Neural progenitor cell (in vitro differentiated cells): ENCODE results near the gene FNTB. TPM values are rescaled to one million over a fixed set of nuclear protein-coding genes. Genes with fewer than 3 reads are reported as not detected.

Experiments
- DNase-seq: peaks from one replicate; pipeline ENCODE4 v3.0.0-alpha.2; 2016; ENCODE audit warnings: low spot score
- H2AFZ ChIP-seq: fragments of 200-600 bp; sonication (generic); replicated peaks from 2 replicates; pipeline ENCODE4 v1.6.1; 2016; ENCODE audit warnings: antibody characterized with exemption
- H3F3A ChIP-seq: fragments of 200-600 bp; sonication (generic); 2 replicates; pipeline ENCODE4 v1.6.1; 2016; ENCODE audit warnings: antibody characterized with exemption, low read depth
- H3K27ac ChIP-seq: fragments of 200-600 bp; sonication (generic); 2 replicates; pipeline ENCODE4 v1.5.1; 2016; ENCODE audit warnings: mild to moderate bottlenecking
- H3K27me3 ChIP-seq: fragments of 200-600 bp; sonication (generic); 2 replicates; pipeline ENCODE4 v1.6.1; 2016; ENCODE audit warnings: mild to moderate bottlenecking, moderate library complexity
- H3K36me3 ChIP-seq: fragments of 200-600 bp; sonication (generic); 2 replicates; pipeline ENCODE4 v1.5.1; 2016
- H3K4me1 ChIP-seq: fragments of 200-600 bp; sonication (generic); 2 replicates; pipeline ENCODE4 v1.6.1; 2016; ENCODE audit warnings: mixed run types
- H3K4me2 ChIP-seq: fragments of 200-600 bp; sonication (generic); 2 replicates; pipeline ENCODE4 v1.6.1; 2016
- H3K4me3 ChIP-seq: fragments of 200-600 bp; sonication (generic); 2 replicates; pipeline ENCODE4 v1.5.1; 2016
- H3K79me2 ChIP-seq: fragments of 200-600 bp; sonication (generic); 2 replicates; pipeline ENCODE4 v1.6.1; 2016; ENCODE audit warnings: low read depth
- H3K9ac ChIP-seq: fragments of 200-600 bp; sonication (generic); 2 replicates; pipeline ENCODE4 v1.6.1; 2016
- H3K9me3 ChIP-seq: fragments of 200-600 bp; sonication (generic); 2 replicates; pipeline ENCODE4 v1.5.1; 2016; ENCODE audit warnings: low read depth
- H4K20me1 ChIP-seq: fragments of 200-600 bp; sonication (generic); 2 replicates; pipeline ENCODE4 v1.6.1; 2016; ENCODE audit warnings: low read depth
- H3K27ac Mint-ChIP-seq: 3 replicates; pipeline ENCODE4 v1.8.0; 2021; ENCODE audit warnings: mixed read lengths
- H3K27me3 Mint-ChIP-seq: 2 replicates; pipeline ENCODE4 v1.8.0; 2022; ENCODE audit warnings: low read depth, mild to moderate bottlenecking, inconsistent platforms, moderate library complexity, mixed read lengths; ENCODE audit not compliant: insufficient read depth
- H3K36me3 Mint-ChIP-seq: 3 replicates; pipeline ENCODE4 v1.8.0; 2021; ENCODE audit warnings: mixed read lengths
- H3K4me1 Mint-ChIP-seq: 3 replicates; pipeline ENCODE4 v1.8.0; 2021; ENCODE audit warnings: mixed read lengths
- H3K4me3 Mint-ChIP-seq: 3 replicates; pipeline ENCODE4 v1.8.0; 2021; ENCODE audit warnings: mild to moderate bottlenecking, moderate library complexity, mixed read lengths
- H3K9me3 Mint-ChIP-seq: 3 replicates; pipeline ENCODE4 v1.8.0; 2020; ENCODE audit warnings: mixed read lengths
- EZH2 ChIP-seq: fragments of 200-600 bp; sonication (generic); IDR thresholded peaks from 2 replicates; pipeline ENCODE4 v1.6.1; 2017; ENCODE audit warnings: antibody characterized with exemption, mild to moderate bottlenecking, moderate library complexity
- EZH2phosphoT487 ChIP-seq: fragments of 200-600 bp; sonication (generic); IDR thresholded peaks from 2 replicates; pipeline ENCODE4 v1.6.1; 2017; ENCODE audit warnings: antibody characterized with exemption
- total RNA-seq: library from RNA; depleted of rRNA; stranded (reverse); fragments of >200 nt; gene quantifications from 2 replicates; pipeline ENCODE4 v1.2.3, GENCODE V29; 2015; ENCODE audit warnings: low replicate concordance
- TF ChIP-seq, protein P1 (sequence below): fragments of 200-600 bp; sonication (generic); IDR thresholded peaks from 2 replicates; pipeline ENCODE4 v1.5.1; 2017; ENCODE audit warnings: antibody characterized with exemption, mild to moderate bottlenecking

Gene FNTB
- total RNA-seq, 1 donor from 2014 or later = 8.0 TPM

- Histone ChIP-seq H3K36me3 (no peaks in the 10 kb centered on the region), H3K4me1 (no peaks in the 10 kb centered on the region), H3K27ac (no peak overlapping the region), H3K27me3 (no peaks in the 10 kb centered on the region), H2AFZ (no peak overlapping the region), H3K4me2 (no peak overlapping the region), H4K20me1 (no peaks in the 10 kb centered on the region), H3F3A (no peaks in the 10 kb centered on the region), H3K4me3 (no peak overlapping the region), H3K9ac (no peak overlapping the region), H3K79me2 (no peaks in the 10 kb centered on the region), H3K9me3 (no peaks in the 10 kb centered on the region)
- Mint-ChIP-seq H3K27ac (no peak overlapping the region), H3K4me1 (no peaks in the 10 kb centered on the region), H3K4me3 (no peak overlapping the region), H3K9me3 (no peaks in the 10 kb centered on the region), H3K27me3 (peaks cover 5% of the 10 kb centered on the region), H3K36me3 (peaks cover 8% of the 10 kb centered on the region)
- no peak for DNase-seq
- TF ChIP-seq, protein P1, sequence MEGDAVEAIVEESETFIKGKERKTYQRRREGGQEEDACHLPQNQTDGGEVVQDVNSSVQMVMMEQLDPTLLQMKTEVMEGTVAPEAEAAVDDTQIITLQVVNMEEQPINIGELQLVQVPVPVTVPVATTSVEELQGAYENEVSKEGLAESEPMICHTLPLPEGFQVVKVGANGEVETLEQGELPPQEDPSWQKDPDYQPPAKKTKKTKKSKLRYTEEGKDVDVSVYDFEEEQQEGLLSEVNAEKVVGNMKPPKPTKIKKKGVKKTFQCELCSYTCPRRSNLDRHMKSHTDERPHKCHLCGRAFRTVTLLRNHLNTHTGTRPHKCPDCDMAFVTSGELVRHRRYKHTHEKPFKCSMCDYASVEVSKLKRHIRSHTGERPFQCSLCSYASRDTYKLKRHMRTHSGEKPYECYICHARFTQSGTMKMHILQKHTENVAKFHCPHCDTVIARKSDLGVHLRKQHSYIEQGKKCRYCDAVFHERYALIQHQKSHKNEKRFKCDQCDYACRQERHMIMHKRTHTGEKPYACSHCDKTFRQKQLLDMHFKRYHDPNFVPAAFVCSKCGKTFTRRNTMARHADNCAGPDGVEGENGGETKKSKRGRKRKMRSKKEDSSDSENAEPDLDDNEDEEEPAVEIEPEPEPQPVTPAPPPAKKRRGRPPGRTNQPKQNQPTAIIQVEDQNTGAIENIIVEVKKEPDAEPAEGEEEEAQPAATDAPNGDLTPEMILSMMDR = no peak
- no peak for TF ChIP-seq EZH2phosphoT487
Measured at GRCh38 chr14:64944861-64945260, 41.8 kb upstream of the FNTB start.

DNA sequence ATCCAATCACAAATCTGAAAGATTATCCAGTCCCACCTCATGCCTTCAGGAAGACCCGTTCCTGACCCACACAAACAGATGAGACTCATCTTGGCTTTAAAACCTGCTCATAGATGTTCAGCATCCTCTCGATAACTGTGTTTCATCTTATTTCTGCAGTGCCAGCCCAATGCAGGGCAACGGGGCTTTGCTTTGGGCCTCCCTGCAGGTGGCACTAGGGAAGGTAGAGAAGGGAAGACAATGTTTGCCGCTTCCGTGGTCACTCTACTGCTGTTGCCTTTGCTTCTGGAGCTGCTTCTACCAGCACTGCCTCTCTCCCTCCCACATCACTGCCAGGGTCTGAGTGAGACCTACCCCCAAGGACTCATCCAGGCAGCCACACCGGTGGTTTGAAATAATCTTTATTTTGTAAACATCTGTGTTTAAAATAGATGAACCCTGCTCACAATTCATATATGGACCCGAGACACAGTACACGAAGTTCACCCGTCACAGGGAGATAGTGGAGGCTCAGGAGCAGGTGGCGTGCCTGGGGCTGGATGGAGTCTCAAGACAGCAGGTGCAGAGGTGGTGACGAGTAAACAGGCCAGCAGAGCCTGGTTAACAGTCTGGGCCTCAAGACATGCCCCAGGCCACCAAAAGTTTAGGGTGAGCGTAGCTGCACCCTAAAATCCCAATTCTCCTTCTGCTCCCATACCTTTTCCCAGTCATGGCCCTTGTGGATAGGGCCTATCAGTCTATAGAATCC is 41.1 kb upstream of the FNTB start:
- Histone ChIP-seq H3K27ac (no peak overlapping the region), H2AFZ (no peak overlapping the region), H3K4me1 (no peaks in the 10 kb centered on the region), H3K27me3 (no peaks in the 10 kb centered on the region), H4K20me1 (no peaks in the 10 kb centered on the region), H3F3A (no peaks in the 10 kb centered on the region), H3K4me3 (no peak overlapping the region), H3K79me2 (no peaks in the 10 kb centered on the region), H3K36me3 (no peaks in the 10 kb centered on the region), H3K9me3 (no peaks in the 10 kb centered on the region), H3K9ac (no peak overlapping the region), H3K4me2 (no peak overlapping the region)
- Mint-ChIP-seq H3K4me3 (no peak overlapping the region), H3K4me1 (no peaks in the 10 kb centered on the region), H3K27me3 (peaks cover 5% of the 10 kb centered on the region), H3K9me3 (no peaks in the 10 kb centered on the region), H3K27ac (no peak overlapping the region), H3K36me3 (peaks cover 6% of the 10 kb centered on the region)
- TF ChIP-seq EZH2phosphoT487 (no peak), EZH2 (no peak)
- TF ChIP-seq, protein P1 = no peak
- DNase-seq = no peak

GRCh38 chr14:64946310-64947045 is 40.2 kb upstream of the FNTB start:
- H3K36me3 ChIP-seq = no peaks in the 10 kb centered on the region
- H3F3A ChIP-seq = no peaks in the 10 kb centered on the region
- Mint-ChIP-seq H3K4me3 (no peak overlapping the region), H3K27me3 (peaks cover 5% of the 10 kb centered on the region), H3K4me1 (no peaks in the 10 kb centered on the region), H3K36me3 (peaks cover 9% of the 10 kb centered on the region), H3K27ac (no peak overlapping the region), H3K9me3 (no peaks in the 10 kb centered on the region)
- H3K9me3 ChIP-seq = no peaks in the 10 kb centered on the region
- no peak overlapping the region for H3K9ac ChIP-seq
- no peaks in the 10 kb centered on the region for H3K79me2 ChIP-seq
- H4K20me1 ChIP-seq = no peaks in the 10 kb centered on the region
- no peak overlapping the region for H3K4me3 ChIP-seq
- no peak overlapping the region for H3K4me2 ChIP-seq
- no peaks in the 10 kb centered on the region for H3K4me1 ChIP-seq
- H3K27ac ChIP-seq = no peak overlapping the region
- TF ChIP-seq EZH2 (no peak), EZH2phosphoT487 (no peak)
- TF ChIP-seq, protein P1 = no peak
- H2AFZ ChIP-seq = no peak overlapping the region
- no peaks in the 10 kb centered on the region for H3K27me3 ChIP-seq
- DNase-seq = no peak
